ENCODE results near the gene ATP5ME.

The ATP5ME gene

DNA sequence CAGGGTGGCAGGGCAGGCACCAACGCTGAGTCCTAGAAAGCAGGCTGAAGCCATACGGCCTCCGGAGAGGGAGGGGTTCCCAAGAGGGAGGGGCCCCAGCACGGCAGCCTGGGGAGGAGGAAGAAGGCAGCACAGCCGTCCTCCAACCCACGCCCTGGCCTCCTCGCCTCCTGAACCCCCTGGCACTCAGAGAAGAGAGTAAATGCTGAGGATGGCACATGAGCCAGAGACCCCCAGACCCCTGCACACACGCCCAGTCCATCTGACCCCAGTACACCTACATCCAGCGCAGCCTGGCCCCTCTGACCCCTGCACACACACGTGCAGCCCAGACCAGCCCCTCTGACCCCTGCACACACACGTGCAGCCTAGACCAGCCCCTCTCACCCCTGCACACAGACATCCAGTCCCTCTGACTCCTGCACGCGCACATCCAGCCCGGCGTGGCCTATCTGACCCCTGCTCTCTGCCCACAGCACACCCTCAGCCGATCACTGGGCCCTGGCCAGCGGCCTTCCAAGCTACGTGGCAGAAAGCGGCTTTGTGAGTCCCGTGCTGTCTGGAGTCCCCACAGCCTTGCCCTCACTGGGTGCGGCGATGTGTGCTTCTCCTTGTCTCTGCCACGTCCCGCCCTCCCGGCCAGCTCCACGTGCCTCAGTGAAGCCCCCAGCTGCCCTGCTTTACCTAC, 18.5 kb downstream of the ATP5ME start:
- TF ChIP-seq, protein P1, sequence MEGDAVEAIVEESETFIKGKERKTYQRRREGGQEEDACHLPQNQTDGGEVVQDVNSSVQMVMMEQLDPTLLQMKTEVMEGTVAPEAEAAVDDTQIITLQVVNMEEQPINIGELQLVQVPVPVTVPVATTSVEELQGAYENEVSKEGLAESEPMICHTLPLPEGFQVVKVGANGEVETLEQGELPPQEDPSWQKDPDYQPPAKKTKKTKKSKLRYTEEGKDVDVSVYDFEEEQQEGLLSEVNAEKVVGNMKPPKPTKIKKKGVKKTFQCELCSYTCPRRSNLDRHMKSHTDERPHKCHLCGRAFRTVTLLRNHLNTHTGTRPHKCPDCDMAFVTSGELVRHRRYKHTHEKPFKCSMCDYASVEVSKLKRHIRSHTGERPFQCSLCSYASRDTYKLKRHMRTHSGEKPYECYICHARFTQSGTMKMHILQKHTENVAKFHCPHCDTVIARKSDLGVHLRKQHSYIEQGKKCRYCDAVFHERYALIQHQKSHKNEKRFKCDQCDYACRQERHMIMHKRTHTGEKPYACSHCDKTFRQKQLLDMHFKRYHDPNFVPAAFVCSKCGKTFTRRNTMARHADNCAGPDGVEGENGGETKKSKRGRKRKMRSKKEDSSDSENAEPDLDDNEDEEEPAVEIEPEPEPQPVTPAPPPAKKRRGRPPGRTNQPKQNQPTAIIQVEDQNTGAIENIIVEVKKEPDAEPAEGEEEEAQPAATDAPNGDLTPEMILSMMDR (IDR thresholded peaks at IDR 0.05; ENCODE audit: insufficient read depth, low read length, missing control alignments), result no peak
- no peak for DNase-seq (ENCODE audit: low read depth, low spot score)
- ChIA-PET POLR2A (no interaction called here), CTCF (no interaction called here)
- H3K4me3 ChIP-seq (ENCODE audit: low read depth, low read length), result no peak overlapping the region

DNA sequence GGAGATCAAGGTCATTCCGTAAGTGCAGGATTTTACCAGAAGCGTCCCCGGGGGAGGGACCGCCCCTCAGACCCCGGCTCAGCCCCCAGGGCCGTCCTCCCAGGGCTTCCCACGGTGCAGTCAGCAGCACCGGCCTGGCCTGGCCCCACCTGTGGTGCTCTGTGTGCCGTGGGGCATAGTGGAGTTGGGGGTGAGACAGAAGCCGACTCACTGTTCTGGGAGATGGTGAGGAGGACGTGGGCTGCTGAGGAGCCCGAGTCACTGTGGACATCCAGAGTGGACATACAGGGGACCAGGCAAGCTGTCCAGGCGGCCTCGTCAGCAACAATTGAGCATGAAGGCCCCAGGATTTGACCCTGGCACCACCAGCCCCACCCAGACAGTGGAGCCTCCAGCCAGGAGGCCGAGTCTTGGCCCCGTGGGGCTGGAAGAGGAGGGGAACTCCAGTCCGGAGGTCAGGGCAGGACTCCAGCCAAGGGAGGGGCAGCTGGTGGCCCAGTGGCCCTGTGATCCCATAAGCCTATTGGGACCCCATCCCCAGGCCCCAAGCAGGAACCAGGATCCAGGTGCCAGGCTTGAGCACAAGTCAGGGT, 19.1 kb downstream of the ATP5ME start:
- TF ChIP-seq, protein P1 (IDR thresholded peaks at IDR 0.05; ENCODE audit: insufficient read depth, low read length, missing control alignments), result no peak
- no peak for DNase-seq (ENCODE audit: low read depth, low spot score)
- ChIA-PET CTCF (no interaction called here), POLR2A (no interaction called here)
- no peak overlapping the region for H3K4me3 ChIP-seq (ENCODE audit: low read depth, low read length)

DNA sequence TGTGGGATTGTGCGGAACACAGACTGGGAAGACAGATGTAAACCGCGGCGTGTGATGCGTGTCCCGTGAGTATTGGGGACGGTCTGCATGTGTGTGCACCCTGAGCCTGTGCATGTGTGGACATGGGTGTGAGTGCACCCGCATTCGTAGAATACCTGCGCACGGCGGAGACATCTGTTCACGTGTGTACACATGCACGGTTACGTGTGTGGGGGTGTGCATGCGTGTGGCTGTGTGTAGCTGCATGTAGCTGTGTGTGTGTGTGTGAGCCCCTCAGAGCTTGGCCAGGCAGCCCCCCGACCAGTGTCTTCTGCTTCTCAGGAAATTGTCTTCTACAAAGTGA, 19.6 kb downstream of the ATP5ME start:
- POLR2A ChIA-PET, result no interaction called here
- CTCF ChIA-PET, result no interaction called here
- no peak overlapping the region for H3K4me3 ChIP-seq (ENCODE audit: low read depth, low read length)
- TF ChIP-seq, protein P1 (IDR thresholded peaks at IDR 0.05; ENCODE audit: insufficient read depth, low read length, missing control alignments), result no peak
- DNase-seq (ENCODE audit: low read depth, low spot score), result no peak

DNA sequence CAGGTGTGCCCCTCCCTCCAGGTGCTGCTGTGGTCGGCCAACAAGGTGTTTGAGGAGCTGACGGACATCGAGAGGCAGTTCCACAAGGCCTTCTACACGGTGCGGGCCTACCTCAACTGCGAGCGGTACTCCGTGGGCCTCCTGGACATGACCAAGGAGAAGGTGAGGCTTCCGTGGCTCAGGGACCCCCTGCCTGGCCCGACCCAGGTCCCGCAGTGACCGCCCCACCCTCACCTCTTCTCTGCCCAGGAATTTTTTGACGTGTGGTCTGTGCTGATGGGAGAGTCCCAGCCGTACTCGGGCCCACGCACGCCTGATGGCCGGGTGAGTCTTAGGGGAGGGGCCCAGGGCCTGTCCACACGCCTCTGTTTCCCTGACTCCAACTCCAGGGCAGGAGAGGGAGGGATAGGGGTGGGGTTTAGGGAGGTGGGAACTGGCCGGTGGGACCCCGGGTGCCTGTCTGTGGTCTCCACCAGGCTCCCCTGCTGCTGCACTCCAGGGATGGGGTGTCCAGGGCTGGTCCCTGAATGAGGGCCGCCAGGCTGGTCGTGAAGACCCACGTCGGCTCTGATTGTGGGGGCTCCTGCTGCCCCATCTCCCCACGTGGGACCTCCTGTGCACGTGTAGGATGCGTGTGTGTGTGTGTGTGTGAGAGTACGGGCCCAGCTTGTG, 20.1 kb downstream of the ATP5ME start:
- H3K4me3 ChIP-seq (ENCODE audit: low read depth, low read length), result no peak overlapping the region
- TF ChIP-seq, protein P1 (IDR thresholded peaks at IDR 0.05; ENCODE audit: insufficient read depth, low read length, missing control alignments), result no peak
- DNase-seq (ENCODE audit: low read depth, low spot score), result no peak
- ChIA-PET CTCF (no interaction called here), POLR2A (no interaction called here)

DNA sequence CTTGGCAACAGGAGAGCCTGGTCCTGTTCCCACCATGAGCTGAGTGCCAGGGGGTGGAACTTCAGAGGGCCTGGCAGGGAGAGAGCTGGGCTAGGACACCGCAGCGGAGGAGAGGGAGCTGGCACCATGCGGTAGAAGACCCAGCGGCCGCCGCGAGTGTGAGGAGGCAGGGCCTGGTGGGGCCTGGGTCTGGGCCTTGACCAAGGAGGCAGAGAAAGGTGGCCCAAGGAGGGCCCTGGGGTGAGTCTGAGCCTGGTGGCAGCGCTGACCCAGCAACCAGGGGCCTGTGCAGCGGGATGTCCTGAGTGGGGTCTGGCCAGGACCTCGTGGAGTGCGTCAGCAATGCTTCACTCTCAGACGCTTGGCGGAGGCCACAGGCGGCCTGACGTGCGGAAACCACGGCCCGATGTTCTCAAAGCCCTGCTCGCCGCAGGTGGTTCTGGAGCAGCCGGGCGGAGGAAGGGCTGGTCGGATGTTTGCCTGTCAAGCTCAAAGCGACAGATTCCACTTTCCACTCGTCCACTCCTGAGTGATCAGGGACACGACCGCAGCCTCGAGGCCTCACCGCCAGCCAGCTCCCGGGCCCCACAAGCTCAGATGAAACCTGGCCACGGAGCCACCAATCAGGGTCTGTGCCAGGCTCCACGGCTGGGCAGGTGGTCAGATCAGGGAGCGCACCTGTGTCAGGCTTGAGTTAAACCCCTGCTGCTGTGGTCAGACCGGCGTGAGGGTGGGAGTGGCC, 20.8 kb downstream of the ATP5ME start:
- ChIA-PET POLR2A (no interaction called here), CTCF (no interaction called here)
- no peak overlapping the region for H3K4me3 ChIP-seq (ENCODE audit: low read depth, low read length)
- no peak for DNase-seq (ENCODE audit: low read depth, low spot score)
- TF ChIP-seq, protein P1 (IDR thresholded peaks at IDR 0.05; ENCODE audit: insufficient read depth, low read length, missing control alignments), result no peak
